Measurements from ENCODE around the gene RNFT2. TPM values are rescaled to one million over a fixed set of nuclear protein-coding genes. Genes with fewer than 3 reads are reported as not detected.
A peak's percentile ranks its signal among the peaks of the same experiment; 100 is the strongest.

Gene RNFT2
- total RNA-seq, 1 experiment from 2014 or later = 21.1 TPM

DNA sequence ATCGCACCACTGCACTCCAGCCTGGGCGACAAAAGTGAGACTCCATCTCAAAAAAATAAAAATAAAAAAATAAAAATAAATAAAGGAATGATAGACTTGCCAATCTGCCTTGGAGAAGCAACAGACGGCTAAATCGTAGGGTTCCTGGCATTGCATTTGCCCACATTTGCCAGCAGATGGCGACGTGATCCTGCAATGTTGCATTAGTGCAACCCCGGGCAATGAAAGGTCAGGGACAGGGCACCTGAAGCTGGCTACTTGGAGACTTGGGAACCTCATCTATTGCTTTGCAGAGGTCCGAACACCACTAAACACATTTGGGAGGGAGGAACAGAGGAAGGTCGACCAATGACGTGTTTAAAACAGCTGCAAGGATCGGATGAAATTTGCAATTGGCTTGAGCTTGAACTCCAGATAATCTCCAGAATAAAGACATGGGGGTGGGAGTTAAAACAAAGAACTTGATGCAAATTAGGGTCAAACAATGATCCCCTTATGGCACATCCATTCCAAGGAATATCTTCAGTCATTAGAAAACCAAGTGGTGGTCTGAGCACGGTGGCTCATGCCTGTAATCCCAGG lies 34.8 kb upstream of the RNFT2 start:
- intact Hi-C loops (cut with micrococcal nuclease; ENCODE audit: unreplicated experiment) = loop anchor here (1.0 to 10.0 kb wide), 5 partner anchors 252 to 766 kb away; no protein-coding TSS in a partner anchor
- BruUV-seq (replicated peaks) = no TSS peak
- peak; percentile 58 to 62 for DNase-seq

DNA sequence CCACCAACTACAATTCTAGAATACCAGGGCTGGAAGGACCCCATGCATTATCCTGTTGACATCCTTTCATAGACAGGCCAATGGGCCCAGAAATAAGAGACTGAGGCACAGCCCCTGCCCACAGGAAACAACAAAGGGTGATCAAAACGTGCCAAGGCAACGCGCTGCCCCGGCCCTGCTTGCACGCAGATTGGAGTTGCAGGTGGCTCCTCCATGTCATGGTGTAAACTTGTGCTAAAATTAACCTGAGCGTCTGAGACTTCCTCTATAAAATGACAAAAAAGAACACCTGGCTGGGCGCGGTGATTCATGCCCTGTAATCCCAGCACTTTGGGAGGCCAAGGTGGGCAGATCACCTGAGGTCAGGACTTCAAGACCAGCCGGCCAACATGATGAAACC lies 30.4 kb upstream of the RNFT2 start:
- no peak overlapping the region for H2AFZ ChIP-seq
- ChIA-PET POLR2A (ENCODE audit: unreplicated experiment) (no interaction called here), CTCF (no interaction called here)
- no peaks in the 10 kb centered on the region for H3K4me1 ChIP-seq (replicated peaks; ENCODE audit: insufficient read depth)
- no peaks in the 10 kb centered on the region for H3K79me2 ChIP-seq (ENCODE audit: low read depth)
- H3F3A ChIP-seq (ENCODE audit: insufficient read depth, low read depth) = no peaks in the 10 kb centered on the region
- intact Hi-C loops (cut with micrococcal nuclease; ENCODE audit: unreplicated experiment) = loop anchor here (2.0 to 10.0 kb wide), 5 partner anchors 175 to 790 kb away; no protein-coding TSS in a partner anchor
- no peak for TF ChIP-seq EZH2 (IDR thresholded peaks at IDR 0.05; ENCODE audit: low read depth)
- no peaks in the 10 kb centered on the region for H3K36me3 ChIP-seq (ENCODE audit: low read depth)
- H3K9me2 ChIP-seq (ENCODE audit: insufficient read depth) = no peaks in the 10 kb centered on the region
- H3K9me3 ChIP-seq (ENCODE audit: insufficient read depth, low read depth) = no peaks in the 10 kb centered on the region
- H4K20me1 ChIP-seq (ENCODE audit: insufficient read depth) = no peaks in the 10 kb centered on the region
- H3K4me3 ChIP-seq = no peak overlapping the region
- no peak overlapping the region for H3K4me2 ChIP-seq
- DNase-seq = no peak
- no peaks in the 10 kb centered on the region for H3K27me3 ChIP-seq (ENCODE audit: insufficient read depth, low read depth)
- no peak overlapping the region for H3K27ac ChIP-seq
- no TSS peak for BruUV-seq (replicated peaks)

More for the DNA sequence above, 34.8 kb upstream of the RNFT2 start:
- Histone ChIP-seq H3K27me3 (ENCODE audit: insufficient read depth, low read depth) (no peaks in the 10 kb centered on the region), H3K9me2 (ENCODE audit: insufficient read depth) (no peaks in the 10 kb centered on the region), H3K9me3 (ENCODE audit: insufficient read depth, low read depth) (no peaks in the 10 kb centered on the region), H2AFZ (no peak overlapping the region), H3K79me2 (ENCODE audit: low read depth) (no peaks in the 10 kb centered on the region), H4K20me1 (ENCODE audit: insufficient read depth) (no peaks in the 10 kb centered on the region), H3K4me1 (replicated peaks; ENCODE audit: insufficient read depth) (peaks cover 14% of the 10 kb centered on the region), H3K4me2 (no peak overlapping the region), H3K27ac (no peak overlapping the region), H3K4me3 (no peak overlapping the region), H3F3A (ENCODE audit: insufficient read depth, low read depth) (peaks cover 8% of the 10 kb centered on the region; the same call in 1 of the 2 replicates), H3K36me3 (ENCODE audit: low read depth) (no peaks in the 10 kb centered on the region)
- no peak for TF ChIP-seq EZH2 (IDR thresholded peaks at IDR 0.05; ENCODE audit: low read depth)
- TF ChIP-seq, protein P1, sequence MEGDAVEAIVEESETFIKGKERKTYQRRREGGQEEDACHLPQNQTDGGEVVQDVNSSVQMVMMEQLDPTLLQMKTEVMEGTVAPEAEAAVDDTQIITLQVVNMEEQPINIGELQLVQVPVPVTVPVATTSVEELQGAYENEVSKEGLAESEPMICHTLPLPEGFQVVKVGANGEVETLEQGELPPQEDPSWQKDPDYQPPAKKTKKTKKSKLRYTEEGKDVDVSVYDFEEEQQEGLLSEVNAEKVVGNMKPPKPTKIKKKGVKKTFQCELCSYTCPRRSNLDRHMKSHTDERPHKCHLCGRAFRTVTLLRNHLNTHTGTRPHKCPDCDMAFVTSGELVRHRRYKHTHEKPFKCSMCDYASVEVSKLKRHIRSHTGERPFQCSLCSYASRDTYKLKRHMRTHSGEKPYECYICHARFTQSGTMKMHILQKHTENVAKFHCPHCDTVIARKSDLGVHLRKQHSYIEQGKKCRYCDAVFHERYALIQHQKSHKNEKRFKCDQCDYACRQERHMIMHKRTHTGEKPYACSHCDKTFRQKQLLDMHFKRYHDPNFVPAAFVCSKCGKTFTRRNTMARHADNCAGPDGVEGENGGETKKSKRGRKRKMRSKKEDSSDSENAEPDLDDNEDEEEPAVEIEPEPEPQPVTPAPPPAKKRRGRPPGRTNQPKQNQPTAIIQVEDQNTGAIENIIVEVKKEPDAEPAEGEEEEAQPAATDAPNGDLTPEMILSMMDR (conservative IDR thresholded peaks at IDR 0.05) = peak; percentile 92
- CTCF ChIA-PET = interaction anchor here (0.7 to 1.0 kb wide), 2 partner anchors 253 to 417 kb away, joined by 3 to 4 read pairs; no protein-coding TSS in a partner anchor
- POLR2A ChIA-PET (ENCODE audit: unreplicated experiment) = no interaction called here

DNA sequence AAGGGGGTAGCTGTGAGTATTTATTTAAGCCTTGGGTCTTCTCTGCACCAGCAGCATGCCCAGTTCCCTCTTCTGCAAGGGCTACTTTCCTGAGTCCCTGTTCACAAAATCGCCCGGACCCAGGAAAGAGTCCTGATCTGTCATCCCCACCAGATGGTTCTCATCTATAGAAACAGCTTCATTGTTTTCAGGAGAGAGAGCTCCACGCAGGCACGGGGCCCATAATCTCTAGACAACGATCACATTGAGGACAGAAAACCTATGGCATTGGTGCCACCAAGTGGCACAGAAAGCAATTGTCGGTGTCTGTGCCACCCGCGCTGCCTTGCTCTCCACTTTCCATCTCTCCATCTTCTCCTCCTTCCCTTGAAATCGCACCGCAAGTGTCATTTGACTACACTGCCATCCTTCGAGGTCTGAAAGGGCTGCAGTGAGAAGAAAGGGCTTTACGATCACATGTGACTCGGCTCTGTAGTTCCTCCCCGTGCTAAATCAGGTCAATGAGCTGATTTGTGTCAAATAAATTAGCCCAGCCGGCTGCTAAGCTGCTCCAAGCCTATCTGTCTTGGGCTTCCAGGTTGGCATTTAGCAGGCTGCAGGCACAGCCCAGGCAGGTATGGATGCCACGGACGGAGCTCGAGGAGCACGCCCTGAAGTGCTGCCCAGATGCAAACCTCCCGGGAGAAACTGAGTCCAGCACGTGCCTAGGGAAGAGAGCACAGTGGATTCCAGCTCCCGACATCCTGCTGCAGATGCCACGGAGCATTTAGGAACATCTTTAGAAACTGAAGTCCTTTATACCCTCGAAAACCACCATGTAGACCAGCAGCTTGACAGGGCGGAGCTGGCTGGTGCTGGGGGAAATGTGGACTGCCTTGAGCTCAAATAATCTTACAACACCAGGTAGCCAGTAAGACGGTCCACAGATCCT lies 29.0 kb upstream of the RNFT2 start:
- Histone ChIP-seq H3K9me3 (ENCODE audit: insufficient read depth, low read depth) (no peaks in the 10 kb centered on the region), H3K79me2 (ENCODE audit: low read depth) (no peaks in the 10 kb centered on the region), H3K27me3 (ENCODE audit: insufficient read depth, low read depth) (no peaks in the 10 kb centered on the region), H2AFZ (peak overlapping the region; percentile 66), H3K4me2 (peak overlapping the region; percentile 72), H3K36me3 (ENCODE audit: low read depth) (no peaks in the 10 kb centered on the region), H3K9me2 (ENCODE audit: insufficient read depth) (no peaks in the 10 kb centered on the region), H3K27ac (no peak overlapping the region), H3K4me1 (replicated peaks; ENCODE audit: insufficient read depth) (no peaks in the 10 kb centered on the region), H3K4me3 (peak overlapping the region; percentile 30; the same call in 1 of the 2 replicates), H4K20me1 (ENCODE audit: insufficient read depth) (peaks cover 5% of the 10 kb centered on the region; the same call in 1 of the 2 replicates), H3F3A (ENCODE audit: insufficient read depth, low read depth) (no peaks in the 10 kb centered on the region)
- ChIA-PET POLR2A (ENCODE audit: unreplicated experiment) (no interaction called here), CTCF (interaction anchor here (0.5 to 1.1 kb wide), 10 partner anchors 176 to 786 kb away, joined by 3 to 7 read pairs (median 3); no protein-coding TSS in a partner anchor)
- intact Hi-C loops (cut with micrococcal nuclease; ENCODE audit: unreplicated experiment) = loop anchor here (1.0 to 10.0 kb wide), 6 partner anchors 174 to 792 kb away; no protein-coding TSS in a partner anchor
- DNase-seq = peak; percentile 54 to 60
- TF ChIP-seq EZH2 (IDR thresholded peaks at IDR 0.05; ENCODE audit: low read depth) = no peak
- TF ChIP-seq, protein P1 (conservative IDR thresholded peaks at IDR 0.05) = peak; percentile 78
- no TSS peak for BruUV-seq (replicated peaks)
